ENCODE data around the gene POTEF.
"Not testable (repeated sequence)": the region's sequence is repeated elsewhere in the genome, so short reads cannot be mapped to it uniquely, and the experiment has no call there.

The POTEF gene

GRCh38 chr2:130129120-130129829, at the start of gene POTEF:
POTEF (minus strand) TSS chr2:130129222; CDS start chr2:130120515, 8,707 bp downstream.
- not testable (repeated sequence) for DNase-seq

- not testable (repeated sequence) for DNase-seq
These were observed 45.8 kb upstream of the POTEF start for GRCh38 chr2:130174866-130175265.

GRCh38 chr2:130169896-130170295, 40.9 kb upstream of the POTEF start:
- no peak for DNase-seq

- DNase-seq = not testable (repeated sequence)
These were observed 40.1 kb upstream of the POTEF start for GRCh38 chr2:130169163-130169562.

DNA sequence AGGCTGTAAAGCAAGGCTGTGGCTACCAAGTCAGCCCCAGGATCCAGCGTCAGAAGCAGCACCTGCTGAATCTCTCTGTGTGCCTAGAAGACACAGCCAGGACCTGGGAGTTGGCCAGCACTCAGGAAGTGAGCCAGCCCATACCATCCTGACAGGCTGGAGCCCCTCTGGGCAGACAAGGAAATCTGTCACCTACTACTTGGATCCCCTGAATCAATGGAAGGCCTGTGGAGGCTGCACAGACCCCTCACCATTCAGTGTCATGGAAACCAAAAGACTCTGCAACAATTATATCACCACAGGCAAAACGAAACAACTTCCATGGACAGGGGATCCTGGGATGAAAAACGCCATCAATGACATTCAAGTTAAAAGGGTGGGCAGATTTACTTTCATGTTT, 37.6 kb upstream of the POTEF start:
- DNase-seq = not testable (repeated sequence)

GRCh38 chr2:130165293-130166016, 36.4 kb upstream of the POTEF start:
- DNase-seq = no peak

DNA sequence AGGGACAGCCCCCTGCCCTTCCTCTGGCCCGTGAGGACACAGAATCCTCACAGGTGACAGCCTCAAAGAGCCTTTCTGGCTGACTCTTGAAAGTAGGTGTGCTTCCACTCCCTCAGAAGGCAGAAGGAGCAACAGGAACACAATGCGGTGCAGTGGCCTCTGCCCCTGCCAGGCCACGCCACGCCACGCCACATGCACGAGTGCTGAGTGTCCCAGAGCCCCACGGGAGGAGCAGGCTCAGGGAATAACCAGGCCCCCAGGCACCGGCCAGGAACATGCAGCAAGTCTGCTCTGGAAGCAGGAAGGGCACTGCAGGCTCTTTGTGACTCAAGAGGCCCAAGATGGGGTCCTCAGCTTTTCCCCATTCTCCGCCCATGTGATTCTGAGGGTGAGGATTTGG, 33.9 kb upstream of the POTEF start:
- DNase-seq = no peak

- DNase-seq = not testable (repeated sequence)
These were observed 33.5 kb upstream of the POTEF start for GRCh38 chr2:130162486-130162885.

DNA sequence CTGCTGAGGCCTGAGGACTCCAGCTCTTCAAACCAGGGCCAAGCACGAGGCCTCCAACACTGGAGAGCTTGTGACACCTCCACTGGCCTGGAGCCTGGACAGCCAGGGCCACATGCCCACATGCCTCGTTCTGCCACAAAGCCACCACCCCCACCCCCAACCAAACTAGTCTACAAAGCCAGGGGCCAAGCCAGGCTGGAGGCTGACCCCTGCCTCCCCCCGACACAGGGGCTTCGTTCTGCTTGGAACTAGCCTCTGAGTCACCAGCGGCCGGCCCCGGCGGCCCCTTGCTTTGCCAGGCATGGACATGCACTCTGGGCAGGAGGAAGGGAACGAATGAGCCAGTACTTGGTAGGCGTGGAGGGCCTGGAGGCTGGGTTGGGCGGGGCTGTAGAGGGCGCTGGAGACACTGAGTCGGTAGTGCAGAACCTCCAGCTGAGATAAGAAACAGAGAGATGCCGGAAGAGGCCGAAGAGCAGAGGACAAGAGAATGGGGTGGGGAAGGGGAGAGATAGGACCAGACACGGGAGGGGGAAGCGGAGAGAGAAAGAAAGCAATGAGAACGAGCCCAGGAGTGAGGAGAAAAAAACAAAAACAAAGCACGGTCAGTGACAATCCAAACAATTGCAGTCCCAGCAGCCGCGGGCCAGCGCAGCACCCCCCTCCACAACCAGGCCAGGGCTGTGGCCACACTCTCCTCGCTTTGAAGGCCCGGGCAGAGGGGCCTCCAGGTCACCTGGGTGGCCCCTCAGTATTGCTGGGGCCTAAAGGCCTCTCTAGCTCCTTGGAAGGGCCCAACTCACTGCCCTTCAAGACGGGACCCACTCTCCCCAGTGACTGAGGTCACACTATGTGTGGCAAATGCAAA, 32.0 kb upstream of the POTEF start:
- DNase-seq = not testable (repeated sequence)

DNA sequence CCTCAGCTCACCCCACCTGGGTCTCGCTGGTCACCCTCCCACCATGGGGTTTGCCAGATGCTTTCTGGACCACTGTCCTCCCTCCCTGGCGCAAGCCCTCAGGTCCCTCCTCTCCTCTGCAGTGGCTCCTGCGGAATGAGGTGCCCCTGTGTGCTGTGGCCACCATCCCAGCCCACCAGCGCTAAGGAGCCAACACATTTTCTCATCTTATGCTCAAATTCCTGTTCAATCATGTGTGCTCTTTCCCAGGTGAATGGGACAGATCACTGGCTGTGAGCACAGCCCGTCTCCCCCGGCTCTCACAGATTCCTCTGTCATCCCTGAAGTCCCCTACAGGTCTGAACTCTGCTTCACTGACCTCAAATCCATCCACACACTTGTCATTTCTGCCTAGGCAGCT, 31.1 kb upstream of the POTEF start:
- DNase-seq = no peak

GRCh38 chr2:130159376-130159775, 30.4 kb upstream of the POTEF start:
- not testable (repeated sequence) for DNase-seq

GRCh38 chr2:130158631-130159030, 29.6 kb upstream of the POTEF start:
- DNase-seq = no peak

GRCh38 chr2:130157825-130158514, 28.9 kb upstream of the POTEF start:
- DNase-seq = not testable (repeated sequence)

DNA sequence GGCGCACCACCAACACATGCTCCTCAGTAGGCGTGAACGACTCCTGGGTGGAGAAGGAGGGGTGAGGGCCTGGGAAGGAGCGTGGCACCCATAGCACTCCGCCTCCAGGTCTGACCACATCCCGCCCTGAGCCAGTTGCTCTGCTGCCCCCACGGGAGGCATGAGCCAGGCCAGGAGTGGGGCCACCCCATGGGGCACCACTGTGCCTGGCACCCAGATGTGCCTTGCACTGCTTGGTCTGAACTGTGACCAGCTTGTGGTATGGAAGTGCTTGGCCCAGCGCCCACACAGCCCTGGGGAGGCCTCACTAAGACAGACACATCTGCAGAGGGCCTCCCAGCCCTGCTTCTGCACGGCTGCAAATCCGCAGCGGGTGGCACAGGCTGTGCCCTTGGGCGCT, 28.3 kb upstream of the POTEF start:
- DNase-seq = not testable (repeated sequence)

DNA sequence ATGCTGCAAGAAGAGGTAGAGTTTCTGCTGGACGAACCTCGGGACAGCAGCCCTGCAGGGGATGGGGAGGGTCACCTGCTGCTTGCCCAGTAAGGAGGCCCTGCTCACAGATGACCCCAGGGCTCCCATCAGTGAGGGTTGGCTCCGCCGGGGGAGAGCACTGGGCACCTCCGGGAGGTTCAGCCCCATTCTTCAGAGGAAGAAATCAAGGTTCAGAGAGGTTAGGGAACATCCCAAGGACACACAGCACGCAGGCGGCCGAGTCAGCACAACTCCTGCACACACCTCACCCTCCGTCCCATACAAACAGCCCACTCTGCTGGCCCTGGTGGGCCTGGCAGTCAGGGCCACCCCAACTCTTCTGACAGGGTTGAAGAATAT, 27.6 kb upstream of the POTEF start:
- no peak for DNase-seq

DNA sequence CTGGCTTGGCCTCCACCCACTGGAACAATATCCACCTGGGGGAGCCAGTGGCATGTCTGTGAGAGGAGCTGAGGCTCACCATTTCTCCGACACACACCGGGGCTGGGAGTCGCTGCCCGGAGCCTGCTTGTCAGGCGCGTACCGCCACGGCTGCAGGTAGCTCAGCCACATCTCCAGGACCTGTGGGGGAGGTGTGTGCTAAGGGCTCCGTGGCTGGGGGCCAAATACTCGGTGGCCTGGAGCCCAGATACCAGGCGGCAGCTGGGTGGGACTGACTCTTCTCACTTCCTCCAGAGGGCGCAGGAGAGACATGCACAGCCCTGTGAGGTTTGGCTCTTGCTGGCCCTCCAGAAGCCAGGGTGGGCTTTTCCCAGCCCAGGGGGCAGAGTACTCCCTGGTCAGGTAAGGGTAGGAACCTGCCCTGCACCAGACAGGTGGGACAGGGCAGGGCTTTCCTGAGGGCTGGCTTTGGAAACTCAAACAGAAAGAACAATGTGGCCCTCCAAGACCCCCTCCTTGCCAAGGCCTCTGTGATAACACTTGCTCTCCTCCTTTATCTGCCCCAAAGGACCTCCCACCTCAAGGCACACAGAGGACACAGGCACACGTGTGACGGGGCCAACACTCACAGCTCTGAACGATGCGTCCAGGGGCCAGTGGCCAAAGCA, 27.1 kb upstream of the POTEF start:
- DNase-seq = not testable (repeated sequence)

GRCh38 chr2:130154773-130155765, 26.0 kb upstream of the POTEF start:
- no peak for DNase-seq

GRCh38 chr2:130154423-130154770, 25.4 kb upstream of the POTEF start:
- not testable (repeated sequence) for DNase-seq

GRCh38 chr2:130153721-130154422, 24.9 kb upstream of the POTEF start:
- DNase-seq = not testable (repeated sequence)

Measured in stimulated activated CD4-positive, alpha-beta T cell treated with anti-CD3 and anti-CD28 coated beads, Interleukin-4, amount 100 ng/mL, for 4 hours (primary cell).